ENCODE measurements around the gene TCP11L1.

Gene TCP11L1

DNA sequence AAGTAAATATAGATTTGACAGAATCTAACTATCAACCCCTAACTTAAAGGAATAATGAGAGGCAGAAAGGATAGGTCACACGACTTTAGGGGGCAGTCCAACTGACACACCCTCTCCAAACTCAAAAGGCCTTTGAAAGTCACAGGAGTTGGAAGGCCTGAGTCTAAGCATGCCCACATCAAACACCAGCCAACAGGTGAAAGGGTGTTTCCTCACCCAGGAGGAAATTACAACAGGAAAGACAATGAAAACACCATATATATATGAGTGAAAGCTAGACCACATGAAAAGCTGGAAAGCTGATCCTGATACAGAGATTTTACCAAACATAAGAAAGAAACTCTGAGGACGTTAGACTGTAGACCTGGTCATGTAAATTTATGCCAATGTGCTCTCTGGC, 34.2 kb upstream of the TCP11L1 start:
- H3K27ac ChIP-seq, result no peak overlapping the region
- TF ChIP-seq, protein P1, sequence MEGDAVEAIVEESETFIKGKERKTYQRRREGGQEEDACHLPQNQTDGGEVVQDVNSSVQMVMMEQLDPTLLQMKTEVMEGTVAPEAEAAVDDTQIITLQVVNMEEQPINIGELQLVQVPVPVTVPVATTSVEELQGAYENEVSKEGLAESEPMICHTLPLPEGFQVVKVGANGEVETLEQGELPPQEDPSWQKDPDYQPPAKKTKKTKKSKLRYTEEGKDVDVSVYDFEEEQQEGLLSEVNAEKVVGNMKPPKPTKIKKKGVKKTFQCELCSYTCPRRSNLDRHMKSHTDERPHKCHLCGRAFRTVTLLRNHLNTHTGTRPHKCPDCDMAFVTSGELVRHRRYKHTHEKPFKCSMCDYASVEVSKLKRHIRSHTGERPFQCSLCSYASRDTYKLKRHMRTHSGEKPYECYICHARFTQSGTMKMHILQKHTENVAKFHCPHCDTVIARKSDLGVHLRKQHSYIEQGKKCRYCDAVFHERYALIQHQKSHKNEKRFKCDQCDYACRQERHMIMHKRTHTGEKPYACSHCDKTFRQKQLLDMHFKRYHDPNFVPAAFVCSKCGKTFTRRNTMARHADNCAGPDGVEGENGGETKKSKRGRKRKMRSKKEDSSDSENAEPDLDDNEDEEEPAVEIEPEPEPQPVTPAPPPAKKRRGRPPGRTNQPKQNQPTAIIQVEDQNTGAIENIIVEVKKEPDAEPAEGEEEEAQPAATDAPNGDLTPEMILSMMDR (conservative IDR thresholded peaks at IDR 0.05), result no peak

DNA sequence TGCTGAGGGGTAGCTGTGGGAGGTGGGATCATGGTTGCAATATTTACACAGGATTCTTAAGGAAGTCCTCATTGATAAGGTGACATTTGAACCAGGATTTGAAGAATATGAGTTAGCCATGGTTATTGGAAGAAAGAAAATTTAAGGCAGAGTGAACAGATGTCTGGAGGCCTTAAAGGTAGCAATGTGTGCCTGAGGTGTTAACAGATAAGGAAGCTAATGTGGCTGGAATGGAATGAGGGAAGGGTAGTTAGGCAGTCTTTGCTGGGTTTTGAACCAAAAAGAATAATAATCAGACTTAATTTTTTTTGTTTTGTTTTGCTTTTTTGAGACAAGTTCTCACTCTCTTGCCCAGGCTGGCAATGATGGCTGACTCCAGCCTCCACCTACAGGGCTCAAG, 33.4 kb upstream of the TCP11L1 start:
- TF ChIP-seq, protein P1 (conservative IDR thresholded peaks at IDR 0.05), result no peak

DNA sequence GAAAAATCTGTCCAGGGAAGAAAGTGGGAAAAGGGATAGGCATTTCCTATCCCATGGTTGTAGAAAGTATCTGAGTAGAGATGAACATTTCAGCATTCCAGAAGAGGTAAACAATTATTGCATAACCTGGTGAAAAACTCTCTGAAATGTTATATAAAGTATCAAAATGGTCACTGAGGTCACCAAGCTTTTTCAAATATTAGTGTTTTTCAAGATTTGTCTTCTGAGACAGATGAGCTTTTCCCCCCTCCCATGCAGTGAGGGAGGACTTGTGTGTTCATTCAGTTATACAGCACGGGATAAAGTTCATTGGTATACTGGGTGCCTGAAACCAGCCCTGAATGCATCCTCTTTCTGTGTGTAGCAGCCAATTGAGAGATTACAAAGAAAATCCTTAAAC, 25.6 kb upstream of the TCP11L1 start:
- no peak overlapping the region for H3K27ac ChIP-seq
- TF ChIP-seq, protein P1 (conservative IDR thresholded peaks at IDR 0.05), result no peak

More for the DNA sequence above, 33.4 kb upstream of the TCP11L1 start:
- no peak overlapping the region for H3K27ac ChIP-seq

DNA sequence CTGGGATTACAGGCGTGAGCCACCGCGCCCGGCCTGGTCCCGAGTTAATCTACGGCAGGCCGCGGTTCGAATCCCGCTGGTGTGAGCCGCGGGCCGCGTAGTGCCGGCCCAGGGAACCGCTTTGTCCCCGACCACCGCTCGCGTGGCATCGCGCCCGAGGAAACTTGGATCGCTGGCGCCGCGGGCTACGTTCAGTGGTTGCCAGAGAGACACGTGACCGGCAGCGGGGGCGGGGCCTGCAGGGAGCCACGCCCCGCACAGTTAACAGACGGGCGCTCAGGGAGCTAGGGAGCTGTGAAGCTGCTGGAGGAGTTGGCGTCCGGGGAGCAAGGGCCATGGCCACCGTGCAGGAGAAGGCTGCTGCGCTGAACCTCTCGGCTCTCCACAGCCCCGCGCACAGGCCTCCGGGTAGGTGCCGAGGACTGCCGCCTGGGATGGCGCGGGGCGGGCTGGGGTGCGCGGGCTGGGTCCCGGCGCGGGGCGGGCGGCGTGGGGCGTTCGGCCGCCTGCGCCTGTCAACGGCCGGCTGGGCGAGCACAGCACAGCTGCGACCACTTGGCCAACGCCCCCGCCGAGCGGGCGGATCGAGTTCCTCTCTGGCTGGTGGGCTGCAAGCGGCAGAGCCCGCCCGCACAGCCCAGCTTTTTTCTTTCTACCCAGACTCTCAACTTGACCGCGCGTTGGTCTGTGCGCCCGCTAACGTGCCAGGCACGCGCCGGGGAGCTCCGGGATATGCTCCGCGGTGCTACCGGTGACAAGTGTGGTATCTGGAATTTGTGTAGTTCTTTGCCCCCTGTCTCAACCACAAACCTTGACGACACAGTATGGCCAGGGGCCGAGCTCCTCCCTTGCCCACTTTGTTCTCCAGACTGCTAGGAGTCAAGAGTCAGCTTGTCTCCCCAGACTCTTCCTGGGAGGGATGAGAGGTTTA, 23.5 kb upstream of the TCP11L1 start, which contains the start of gene DEPDC7:
DEPDC7 (plus strand) TSS at position 258 of the 931 bp plus-strand sequence; CDS start at position 336, 78 bp downstream.
- TF ChIP-seq, protein P1 (conservative IDR thresholded peaks at IDR 0.05), result no peak
- H3K27ac ChIP-seq, result peak within 1 kb of the TSS; percentile 44; the same call in 1 of the 2 replicates

DNA sequence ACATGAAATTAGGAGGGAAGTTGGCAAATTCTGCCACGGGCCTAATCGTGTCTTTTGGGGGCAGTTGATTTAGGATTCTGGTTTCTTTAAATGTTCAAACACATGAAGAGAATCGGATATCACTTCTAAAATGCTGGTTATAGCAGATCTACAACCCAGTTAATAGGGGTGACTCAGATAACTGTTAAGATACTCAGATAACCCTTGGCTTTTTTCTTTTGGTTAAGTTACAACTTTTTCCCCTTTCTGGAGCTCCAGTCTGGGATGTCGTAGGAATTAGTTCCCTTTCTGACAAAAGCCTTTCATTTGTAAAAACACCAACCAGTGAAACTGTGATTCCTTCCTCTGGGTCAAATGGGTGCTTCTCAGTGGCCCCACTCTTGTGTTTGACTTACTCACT, 22.7 kb upstream of the TCP11L1 start:
- TF ChIP-seq, protein P1 (conservative IDR thresholded peaks at IDR 0.05), result no peak
- H3K27ac ChIP-seq, result peak overlapping the region; percentile 23; the same call in 1 of the 2 replicates

DNA sequence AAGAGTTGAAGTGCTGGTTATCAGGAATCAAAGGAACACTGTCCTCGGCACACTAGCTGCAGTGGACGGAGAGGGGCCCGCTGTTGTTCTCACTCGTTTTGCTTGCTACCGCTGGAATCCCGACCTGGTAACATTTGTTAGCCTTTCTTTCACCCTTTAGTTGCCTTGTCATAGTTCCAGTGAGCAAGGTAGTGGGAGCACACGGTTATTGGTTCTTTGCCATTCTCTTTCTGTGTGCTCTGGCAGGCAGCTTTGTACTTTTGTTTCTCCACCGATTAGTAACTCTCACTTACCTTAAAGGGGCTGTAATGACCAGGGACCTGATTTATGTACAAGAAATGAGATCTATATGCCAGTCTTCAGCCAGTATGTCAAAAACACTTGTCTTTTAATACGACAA, 21.9 kb upstream of the TCP11L1 start:
- TF ChIP-seq, protein P1 (conservative IDR thresholded peaks at IDR 0.05), result no peak
- peak overlapping the region; percentile 23; the same call in 1 of the 2 replicates for H3K27ac ChIP-seq

DNA sequence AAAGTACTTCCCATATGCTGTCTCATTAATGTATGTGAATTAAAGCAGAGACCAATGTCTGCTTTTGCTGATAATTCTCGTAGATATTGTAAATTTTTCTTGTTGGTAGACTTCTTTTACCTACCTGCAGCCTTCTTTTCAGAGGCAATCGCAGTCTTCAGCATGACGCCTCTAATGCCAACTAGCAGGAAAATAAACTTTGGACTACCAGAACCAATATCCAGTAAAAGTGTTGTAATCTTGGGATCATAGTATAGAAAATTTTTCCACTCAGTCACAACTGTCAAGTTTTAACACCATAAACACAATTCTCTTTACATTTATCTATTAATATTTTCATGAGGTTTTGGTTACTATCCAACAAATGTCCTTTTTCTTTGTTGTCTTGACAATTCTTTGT, 21.4 kb upstream of the TCP11L1 start:
- TF ChIP-seq, protein P1 (conservative IDR thresholded peaks at IDR 0.05), result no peak
- H3K27ac ChIP-seq, result peak overlapping the region; percentile 23; the same call in 1 of the 2 replicates
